Measurements from ENCODE around the gene RCOR2. TPM values are rescaled to one million over a fixed set of nuclear protein-coding genes. Genes with fewer than 3 reads are reported as not detected.
A peak's percentile ranks its signal among the peaks of the same experiment; 100 is the strongest.

RCOR2 gene
- total and polyA plus RNA-seq, 10 donors: 0.07 to 0.52 (median 0.19) TPM; not detected in 2

- Histone ChIP-seq H3K4me3 (no peak overlapping the region), H3K27me3 (replicated peaks in 1 of 7) (no peaks in the 10 kb centered on the region), H3K9me3 (no peaks in the 10 kb centered on the region), H3K4me1 (peaks cover 13 to 61% (median 39%) of the 10 kb centered on the region in 6 donors), H3K36me3 (peaks cover 0 to 50% (median 23%) of the 10 kb centered on the region in 6 donors), H3K27ac (peak overlapping the region in 3 of 8 donors; percentile 26 to 42 (median 33))
- 69 to 81% (median 75%) methylated on average over 7 to 8 of the region's 8 CpGs for WGBS, 5 donors
- no peak for DNase-seq
- TF ChIP-seq, protein P1, sequence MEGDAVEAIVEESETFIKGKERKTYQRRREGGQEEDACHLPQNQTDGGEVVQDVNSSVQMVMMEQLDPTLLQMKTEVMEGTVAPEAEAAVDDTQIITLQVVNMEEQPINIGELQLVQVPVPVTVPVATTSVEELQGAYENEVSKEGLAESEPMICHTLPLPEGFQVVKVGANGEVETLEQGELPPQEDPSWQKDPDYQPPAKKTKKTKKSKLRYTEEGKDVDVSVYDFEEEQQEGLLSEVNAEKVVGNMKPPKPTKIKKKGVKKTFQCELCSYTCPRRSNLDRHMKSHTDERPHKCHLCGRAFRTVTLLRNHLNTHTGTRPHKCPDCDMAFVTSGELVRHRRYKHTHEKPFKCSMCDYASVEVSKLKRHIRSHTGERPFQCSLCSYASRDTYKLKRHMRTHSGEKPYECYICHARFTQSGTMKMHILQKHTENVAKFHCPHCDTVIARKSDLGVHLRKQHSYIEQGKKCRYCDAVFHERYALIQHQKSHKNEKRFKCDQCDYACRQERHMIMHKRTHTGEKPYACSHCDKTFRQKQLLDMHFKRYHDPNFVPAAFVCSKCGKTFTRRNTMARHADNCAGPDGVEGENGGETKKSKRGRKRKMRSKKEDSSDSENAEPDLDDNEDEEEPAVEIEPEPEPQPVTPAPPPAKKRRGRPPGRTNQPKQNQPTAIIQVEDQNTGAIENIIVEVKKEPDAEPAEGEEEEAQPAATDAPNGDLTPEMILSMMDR (IDR thresholded peaks at IDR 0.05 in 8 of 11, conservative IDR thresholded peaks at IDR 0.05 in 3 of 11): no peak
- TF ChIP-seq POLR2A (IDR thresholded peaks at IDR 0.05) (no peak), POLR2AphosphoS5 (IDR thresholded peaks at IDR 0.05) (no peak)
- intact Hi-C loops (cut with DNase I; ENCODE audit: low total_unique reads): no loop called here
Observed at GRCh38 chr11:63944987-63945386, 28.0 kb upstream of the RCOR2 start.

GRCh38 chr11:63942803-63943202 lies 25.8 kb upstream of the RCOR2 start:
- intact Hi-C loops (cut with DNase I; ENCODE audit: low total_unique reads): no loop called here
- no peaks in the 10 kb centered on the region for H3K27me3 ChIP-seq (replicated peaks in 1 of 7)

DNA sequence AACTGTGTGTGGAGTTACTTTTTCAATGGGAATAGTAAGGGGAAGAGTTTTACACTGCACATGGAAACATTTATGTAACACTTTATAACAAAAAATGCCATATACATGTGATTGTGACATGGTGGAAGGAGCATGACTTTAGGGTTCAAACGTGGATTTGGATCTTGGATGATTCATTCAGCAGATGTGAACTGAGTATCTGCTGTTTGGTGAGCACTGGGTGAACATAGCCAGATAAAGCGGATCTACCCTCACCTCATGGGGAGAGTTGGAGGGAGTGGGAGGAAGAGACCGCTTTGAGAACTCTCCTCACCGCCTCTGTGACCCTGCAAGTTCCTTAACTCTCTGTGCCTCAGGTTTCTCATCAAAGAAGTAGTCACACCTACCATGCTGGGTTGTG lies 24.9 kb upstream of the RCOR2 start:
- no peak for DNase-seq
- no peaks in the 10 kb centered on the region for H3K27me3 ChIP-seq (replicated peaks in 1 of 7)
- no peak overlapping the region for H3K4me3 ChIP-seq
- H3K4me1 ChIP-seq: peaks cover 19 to 81% (median 54%) of the 10 kb centered on the region in 6 donors
- intact Hi-C loops (cut with DNase I; ENCODE audit: low total_unique reads): loop anchor here (2.0 kb wide), 1 partner anchor 105 kb away; no protein-coding TSS in a partner anchor
- H3K27ac ChIP-seq: peak overlapping the region in 3 of 8 donors; percentile 73 to 85 (median 82)
- peaks cover 0 to 20% (median 10%) of the 10 kb centered on the region in 6 donors for H3K36me3 ChIP-seq
- TF ChIP-seq POLR2AphosphoS5 (IDR thresholded peaks at IDR 0.05): no peak
- TF ChIP-seq, protein P1 (IDR thresholded peaks at IDR 0.05 in 8 of 11, conservative IDR thresholded peaks at IDR 0.05 in 3 of 11): no peak
- TF ChIP-seq POLR2A (IDR thresholded peaks at IDR 0.05): no peak
- H3K9me3 ChIP-seq: no peaks in the 10 kb centered on the region
- 87 to 91% (median 87%) methylated on average over 4 of the region's 4 CpGs for WGBS, 5 donors

More at GRCh38 chr11:63942803-63943202, 25.8 kb upstream of the RCOR2 start:
- TF ChIP-seq, protein P1 (IDR thresholded peaks at IDR 0.05 in 8 of 11, conservative IDR thresholded peaks at IDR 0.05 in 3 of 11): no peak
- TF ChIP-seq POLR2AphosphoS5 (IDR thresholded peaks at IDR 0.05) (no peak), POLR2A (IDR thresholded peaks at IDR 0.05) (no peak)
- peaks cover 19 to 77% (median 53%) of the 10 kb centered on the region in 6 donors for H3K4me1 ChIP-seq
- DNase-seq: no peak
- no peak overlapping the region for H3K4me3 ChIP-seq
- peaks cover 0 to 29% (median 19%) of the 10 kb centered on the region in 6 donors for H3K36me3 ChIP-seq
- H3K27ac ChIP-seq: no peak overlapping the region
- WGBS, 5 donors: 89 to 100% (median 97%) methylated on average over 3 of the region's 3 CpGs
- H3K9me3 ChIP-seq: no peaks in the 10 kb centered on the region

DNA sequence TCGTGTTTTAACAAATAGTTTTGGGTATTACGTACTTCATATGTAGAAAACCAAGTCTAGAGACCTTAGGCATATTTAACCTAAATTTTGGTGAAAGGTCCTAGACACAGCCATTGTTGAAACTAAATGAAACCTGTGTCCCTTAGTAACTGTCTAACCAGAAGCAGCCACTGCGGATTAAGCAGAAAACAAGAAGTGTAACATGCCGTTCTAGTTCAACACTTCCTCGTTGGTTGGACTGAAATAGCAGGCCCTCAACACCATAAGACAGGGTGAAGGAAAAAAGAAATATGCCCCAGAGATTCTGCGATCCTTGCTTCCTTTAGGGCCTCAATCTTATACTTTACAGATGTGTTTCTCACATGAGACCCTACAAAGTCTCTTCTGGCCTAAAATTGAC lies 23.8 kb upstream of the RCOR2 start:
- Histone ChIP-seq H3K27ac (peak overlapping the region in 6 of 8 donors; percentile 20 to 87 (median 78)), H3K4me3 (no peak overlapping the region), H3K36me3 (peaks cover 0 to 8% (median 0%) of the 10 kb centered on the region in 6 donors), H3K9me3 (no peaks in the 10 kb centered on the region), H3K27me3 (replicated peaks in 1 of 7) (no peaks in the 10 kb centered on the region), H3K4me1 (peaks cover 19 to 76% (median 54%) of the 10 kb centered on the region in 6 donors)
- WGBS, 5 donors: 51 to 64% (median 52%) methylated on average over 6 of the region's 6 CpGs
- no peak for DNase-seq
- intact Hi-C loops (cut with DNase I; ENCODE audit: low total_unique reads): loop anchor here (2.0 kb wide), 1 partner anchor 104 kb away; no protein-coding TSS in a partner anchor
- TF ChIP-seq POLR2AphosphoS5 (IDR thresholded peaks at IDR 0.05) (no peak), POLR2A (IDR thresholded peaks at IDR 0.05) (no peak)
- TF ChIP-seq, protein P1 (IDR thresholded peaks at IDR 0.05 in 8 of 11, conservative IDR thresholded peaks at IDR 0.05 in 3 of 11): no peak
